ENCODE data around the gene KRTAP5-8. TPM values are rescaled to one million over a fixed set of nuclear protein-coding genes. Genes with fewer than 3 reads are reported as not detected.
"Not testable (repeated sequence)": the region's sequence is repeated elsewhere in the genome, so short reads cannot be mapped to it uniquely, and the experiment has no call there.

The KRTAP5-8 gene
- total and polyA plus RNA-seq, 2 donors (not counting 3 experiments of a cell fraction or from before 2014, with no cell fraction given) = 0.17 TPM; not detected in 1

GRCh38 chr11:71539017-71539416 is 1.2 kb downstream of the KRTAP5-8 start:
- CTCF ChIA-PET = no interaction called here
- no peaks in the 10 kb centered on the region for H3K36me3 ChIP-seq (ENCODE audit: control insufficient read depth in 2 of 2, extremely low read depth in 1 of 2, insufficient read depth in 2 of 2, low read length in 2 of 2)
- dilution Hi-C loops (cut with MboI; ENCODE audit: extremely low pct_ligation_motif_present, low sequenced_read_pairs) (no loop called here), intact Hi-C loops (cut with micrococcal nuclease) (no loop called here)
- no peaks in the 10 kb centered on the region for H3K79me2 ChIP-seq (ENCODE audit: control insufficient read depth, insufficient read depth, low read length)
- no TSS peak for BruUV-seq (replicated peaks)
- H3K4me1 ChIP-seq (ENCODE audit: control insufficient read depth, extremely low read depth, insufficient read depth, low read length) = no peaks in the 10 kb centered on the region
- H3K9me3 ChIP-seq (replicated peaks; ENCODE audit: control insufficient read depth, insufficient read depth, low read length) = no peaks in the 10 kb centered on the region
- no peak overlapping the region for H2AFZ ChIP-seq (ENCODE audit: low read depth, low read length)
- no peak overlapping the region for H3K9ac ChIP-seq (replicated peaks; ENCODE audit: extremely low read depth, insufficient read depth, low read length)
- FAIRE-seq = no peak
- H4K20me1 ChIP-seq (replicated peaks; ENCODE audit: control insufficient read depth, extremely low read depth, insufficient read depth, low read length) = no peaks in the 10 kb centered on the region
- DNase-seq (ENCODE audit: low read depth, low spot score) = no peak
- H3K4me2 ChIP-seq (ENCODE audit: insufficient read depth, low read length) = no peak overlapping the region
- H3K4me3 ChIP-seq (replicated peaks in 1 of 3; ENCODE audit: insufficient read depth in 1 of 3, low read depth in 1 of 3, low read length in 3 of 3) = no peak overlapping the region
- TF ChIP-seq GATA2 (IDR thresholded peaks at IDR 0.05; ENCODE audit: insufficient read depth, insufficient read length, low read depth, low read length) (no peak), CTCF (IDR thresholded peaks at IDR 0.05; ENCODE audit: extremely low read depth in 1 of 2, insufficient read depth in 1 of 2, low read depth in 1 of 2, low read length in 2 of 2) (no peak), POLR2AphosphoS5 (IDR thresholded peaks at IDR 0.05; ENCODE audit: insufficient read depth, low read depth, low read length) (no peak), JUN (IDR thresholded peaks at IDR 0.05; ENCODE audit: borderline replicate concordance, insufficient read depth, insufficient read length, low read depth) (no peak), POLR2A (IDR thresholded peaks at IDR 0.05; ENCODE audit: low read depth, low read length) (no peak), MAX (IDR thresholded peaks at IDR 0.05; ENCODE audit: insufficient read depth, insufficient read length) (no peak)
- no peaks in the 10 kb centered on the region for H3K27me3 ChIP-seq (ENCODE audit: control insufficient read depth in 2 of 2, insufficient read depth in 2 of 2, low read length in 2 of 2)
- H3K9me1 ChIP-seq (replicated peaks; ENCODE audit: control insufficient read depth, extremely low read depth, insufficient read depth, low read length) = no peaks in the 10 kb centered on the region
- no peak overlapping the region for H3K27ac ChIP-seq (ENCODE audit: insufficient read depth, low read depth, low read length)
- POLR2A ChIA-PET = no interaction called here

- BruUV-seq (replicated peaks); H3K79me2 ChIP-seq (ENCODE audit: control insufficient read depth, insufficient read depth, low read length); H3K4me2 ChIP-seq (ENCODE audit: insufficient read depth, low read length); DNase-seq (ENCODE audit: low read depth, low spot score); H2AFZ ChIP-seq (ENCODE audit: low read depth, low read length); H3K9ac ChIP-seq (replicated peaks; ENCODE audit: extremely low read depth, insufficient read depth, low read length); H3K27me3 ChIP-seq (ENCODE audit: control insufficient read depth in 2 of 2, insufficient read depth in 2 of 2, low read length in 2 of 2); H3K36me3 ChIP-seq (ENCODE audit: control insufficient read depth in 2 of 2, extremely low read depth in 1 of 2, insufficient read depth in 2 of 2, low read length in 2 of 2); POLR2A ChIA-PET; H3K27ac ChIP-seq (ENCODE audit: insufficient read depth, low read depth, low read length); FAIRE-seq; H3K9me1 ChIP-seq (replicated peaks; ENCODE audit: control insufficient read depth, extremely low read depth, insufficient read depth, low read length); H4K20me1 ChIP-seq (replicated peaks; ENCODE audit: control insufficient read depth, extremely low read depth, insufficient read depth, low read length); H3K9me3 ChIP-seq (replicated peaks; ENCODE audit: control insufficient read depth, insufficient read depth, low read length); CTCF ChIA-PET; intact Hi-C loops (cut with micrococcal nuclease); H3K4me3 ChIP-seq (replicated peaks in 1 of 3; ENCODE audit: insufficient read depth in 1 of 3, low read depth in 1 of 3, low read length in 3 of 3); H3K4me1 ChIP-seq (ENCODE audit: control insufficient read depth, extremely low read depth, insufficient read depth, low read length); dilution Hi-C loops (cut with MboI; ENCODE audit: extremely low pct_ligation_motif_present, low sequenced_read_pairs): not testable (repeated sequence)
Observed at GRCh38 chr11:71539971-71540370, 2.1 kb downstream of the KRTAP5-8 start.

GRCh38 chr11:71540521-71541304 is 2.9 kb downstream of the KRTAP5-8 start:
- H4K20me1 ChIP-seq (replicated peaks; ENCODE audit: control insufficient read depth, extremely low read depth, insufficient read depth, low read length); dilution Hi-C loops (cut with MboI; ENCODE audit: extremely low pct_ligation_motif_present, low sequenced_read_pairs); POLR2A ChIA-PET; H2AFZ ChIP-seq (ENCODE audit: low read depth, low read length); FAIRE-seq; H3K4me1 ChIP-seq (ENCODE audit: control insufficient read depth, extremely low read depth, insufficient read depth, low read length); H3K27me3 ChIP-seq (ENCODE audit: control insufficient read depth in 2 of 2, insufficient read depth in 2 of 2, low read length in 2 of 2); H3K9ac ChIP-seq (replicated peaks; ENCODE audit: extremely low read depth, insufficient read depth, low read length); DNase-seq (ENCODE audit: low read depth, low spot score); H3K27ac ChIP-seq (ENCODE audit: insufficient read depth, low read depth, low read length); H3K9me1 ChIP-seq (replicated peaks; ENCODE audit: control insufficient read depth, extremely low read depth, insufficient read depth, low read length); H3K4me3 ChIP-seq (replicated peaks in 1 of 3; ENCODE audit: insufficient read depth in 1 of 3, low read depth in 1 of 3, low read length in 3 of 3); H3K36me3 ChIP-seq (ENCODE audit: control insufficient read depth in 2 of 2, extremely low read depth in 1 of 2, insufficient read depth in 2 of 2, low read length in 2 of 2); H3K9me3 ChIP-seq (replicated peaks; ENCODE audit: control insufficient read depth, insufficient read depth, low read length); BruUV-seq (replicated peaks); H3K4me2 ChIP-seq (ENCODE audit: insufficient read depth, low read length); H3K79me2 ChIP-seq (ENCODE audit: control insufficient read depth, insufficient read depth, low read length); intact Hi-C loops (cut with micrococcal nuclease): not testable (repeated sequence)
- CTCF ChIA-PET = interaction anchor here (3.1 kb wide), 1 partner anchor 23 kb away, joined by 12 read pairs; no protein-coding TSS in a partner anchor
